Upper lobe of right lung (tissue), 1 donor: Measurements from ENCODE around the gene PLEKHH2. TPM values are rescaled to one million over a fixed set of nuclear protein-coding genes. Genes with fewer than 3 reads are reported as not detected.
"Not testable (repeated sequence)": the region's sequence is repeated elsewhere in the genome, so short reads cannot be mapped to it uniquely, and the experiment has no call there.

Experiments used
- ATAC-seq: fragments of 200-7000 bp; cut with Tn5 transposase; one replicate; pipeline ENCODE4 v1.9.1; 2020; ENCODE audit warnings: mild to moderate bottlenecking, moderate library complexity
- DNase-seq: peaks from one replicate; pipeline ENCODE4 v3.0.0-alpha.2; 2020
- H3K27ac ChIP-seq: fragments of 200-600 bp; one replicate; pipeline ENCODE4 v1.8.0; 2022
- H3K27me3 ChIP-seq: fragments of 200-600 bp; one replicate; pipeline ENCODE4 v1.8.0; 2022; ENCODE audit warnings: mild to moderate bottlenecking
- H3K36me3 ChIP-seq: fragments of 200-600 bp; one replicate; pipeline ENCODE4 v1.8.0; 2022
- H3K4me1 ChIP-seq: fragments of 200-600 bp; one replicate; pipeline ENCODE4 v1.8.0; 2022
- H3K4me3 ChIP-seq: fragments of 200-600 bp; one replicate; pipeline ENCODE4 v1.8.0; 2022; ENCODE audit warnings: mild to moderate bottlenecking
- H3K9me3 ChIP-seq: fragments of 200-600 bp; one replicate; pipeline ENCODE4 v1.8.0; 2022
- CTCF ChIP-seq: fragments of 200-600 bp; IDR thresholded peaks from one replicate; pipeline ENCODE4 v1.8.0; 2022; ENCODE audit warnings: antibody characterized with exemption
- intact Hi-C: fragments of 100-400 bp; cut with DNase I; formaldehyde crosslinking; loops from one replicate; pipeline ENCODE4 v1.11.0; 2022
- total RNA-seq: library from RNA; stranded (reverse); fragmentation: NEBNext Ultra II Directional; extraction: Animal tissue kit (Norgen Biotek cat#: 25700); gene quantifications from one replicate; pipeline ENCODE4 v1.2.1, GENCODE V29; 2021
- donor health status: DM: no; HTN: yes; CAD: no; lungs with severe emphysema.

Gene PLEKHH2
- total RNA-seq, 1 donor from 2014 or later: 53.8 TPM

- Histone ChIP-seq H3K9me3 (no peaks in the 10 kb centered on the region), H3K4me1 (no peaks in the 10 kb centered on the region), H3K4me3 (no peak overlapping the region), H3K36me3 (no peaks in the 10 kb centered on the region), H3K27me3 (no peaks in the 10 kb centered on the region), H3K27ac (no peak overlapping the region)
- no peak for DNase-seq
- TF ChIP-seq CTCF: no peak
- ATAC-seq: peak; percentile 57
- intact Hi-C loops: no loop called here
These were observed 12.1 kb downstream of the PLEKHH2 start for GRCh38 chr2:43648994-43649701.

DNA sequence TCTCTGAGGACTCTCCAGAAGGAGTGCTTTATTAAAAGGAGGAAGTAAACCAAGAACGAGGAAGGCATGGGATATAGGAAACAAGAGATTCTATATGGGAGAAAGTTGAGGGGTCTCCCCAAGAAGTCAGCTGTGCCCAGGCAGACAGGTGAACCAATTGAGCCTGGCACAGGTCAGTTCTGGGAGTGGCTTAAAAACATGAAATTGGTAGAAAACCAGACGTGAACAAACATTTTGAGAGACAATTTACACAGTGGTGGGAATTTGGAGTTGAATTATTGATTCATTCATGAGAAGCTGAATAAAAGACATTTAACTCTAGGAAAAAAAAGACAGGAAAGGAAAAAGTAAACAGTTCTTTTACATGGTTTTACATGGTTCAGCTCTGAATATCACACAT, 16.4 kb downstream of the PLEKHH2 start:
- TF ChIP-seq CTCF: no peak
- ATAC-seq (no peak), DNase-seq (no peak)
- intact Hi-C loops: no loop called here
- no peaks in the 10 kb centered on the region for H3K27me3 ChIP-seq
- no peaks in the 10 kb centered on the region for H3K36me3 ChIP-seq
- H3K4me1 ChIP-seq: no peaks in the 10 kb centered on the region
- no peak overlapping the region for H3K27ac ChIP-seq
- no peaks in the 10 kb centered on the region for H3K9me3 ChIP-seq
- H3K4me3 ChIP-seq: no peak overlapping the region

- intact Hi-C loops: no loop called here
- no peak for TF ChIP-seq CTCF
- H3K4me3 ChIP-seq: no peak overlapping the region
- H3K27ac ChIP-seq: no peak overlapping the region
- no peaks in the 10 kb centered on the region for H3K27me3 ChIP-seq
- DNase-seq (no peak), ATAC-seq (no peak)
- H3K4me1 ChIP-seq: no peaks in the 10 kb centered on the region
- no peaks in the 10 kb centered on the region for H3K9me3 ChIP-seq
- no peaks in the 10 kb centered on the region for H3K36me3 ChIP-seq
These were observed 20.2 kb downstream of the PLEKHH2 start for GRCh38 chr2:43657241-43657640.

GRCh38 chr2:43675646-43676321, 38.7 kb downstream of the PLEKHH2 start:
- intact Hi-C loops: no loop called here
- Histone ChIP-seq H3K27ac (no peak overlapping the region), H3K9me3 (no peaks in the 10 kb centered on the region), H3K27me3 (no peaks in the 10 kb centered on the region), H3K4me3 (peak overlapping the region; percentile 47), H3K36me3 (no peaks in the 10 kb centered on the region), H3K4me1 (peaks cover 7% of the 10 kb centered on the region)
- DNase-seq (no peak), ATAC-seq (no peak)
- no peak for TF ChIP-seq CTCF

DNA sequence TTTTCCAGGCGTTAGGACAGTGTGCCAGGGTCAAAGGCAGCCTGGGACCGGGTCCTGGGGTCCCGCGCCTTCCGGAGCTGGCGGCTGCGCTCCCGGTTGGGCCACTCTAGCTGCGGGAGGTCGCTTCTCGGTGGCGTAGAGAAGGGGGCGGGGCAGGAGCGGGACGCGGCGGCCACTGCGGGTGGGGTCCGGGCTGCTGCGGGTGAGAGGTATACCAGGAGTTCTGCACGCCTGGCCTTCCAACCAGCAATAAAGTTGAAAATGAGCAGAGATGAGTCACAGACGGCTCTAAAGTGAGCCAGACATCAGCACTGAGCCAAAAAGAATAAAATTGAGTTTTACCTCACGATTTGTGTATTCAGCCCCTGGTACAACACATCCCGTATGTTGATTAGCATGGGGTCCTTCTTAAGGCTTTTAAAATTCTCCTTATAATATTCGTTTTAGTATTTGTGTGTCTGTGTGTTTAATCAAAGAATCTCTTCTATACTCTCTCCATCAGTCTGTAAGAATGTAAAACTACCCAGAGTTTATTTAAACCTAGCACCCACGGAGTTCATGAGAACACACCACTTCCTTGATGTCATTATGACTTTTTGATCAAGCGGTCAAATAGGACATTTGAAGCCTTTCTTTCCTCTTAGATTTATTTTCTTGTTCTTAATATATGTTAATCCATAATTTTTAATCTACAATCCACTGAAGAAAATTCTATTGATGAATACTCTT, 39.4 kb downstream of the PLEKHH2 start, which contains the start of gene C1GALT1C1L:
Gene C1GALT1C1L (minus strand): TSS at position 108 of the 729 bp plus-strand sequence. CDS start 107 bp downstream, at position 1.
- intact Hi-C loops: no loop called here
- Histone ChIP-seq H3K36me3 (no peaks in the 10 kb centered on the region), H3K4me1 (peaks cover 7% of the 10 kb centered on the region), H3K27ac (no peak within 1 kb of the TSS), H3K9me3 (no peaks in the 10 kb centered on the region), H3K27me3 (no peaks in the 10 kb centered on the region), H3K4me3 (peak within 1 kb of the TSS; percentile 47)
- no peak for TF ChIP-seq CTCF
- ATAC-seq: peak; percentile 91
- peak; percentile 74 for DNase-seq

DNA sequence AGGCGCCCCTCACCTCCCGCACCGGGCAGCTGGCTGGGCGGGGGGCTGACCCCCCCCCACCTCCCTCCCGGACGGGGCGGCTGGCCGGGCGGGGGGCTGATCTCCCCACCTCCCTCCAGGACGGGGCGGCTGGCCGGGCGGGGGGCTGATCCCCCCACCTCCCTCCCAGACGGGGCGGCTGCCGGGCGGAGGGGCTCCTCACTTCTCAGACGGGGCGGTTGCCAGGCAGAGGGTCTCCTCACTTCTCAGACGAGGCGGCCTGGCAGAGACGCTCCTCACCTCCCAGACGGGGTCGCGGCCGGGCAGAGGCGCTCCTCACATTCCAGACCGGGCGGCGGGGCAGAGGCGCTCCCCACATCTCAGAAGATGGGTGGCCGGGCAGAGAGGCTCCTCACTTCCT, 40.7 kb downstream of the PLEKHH2 start:
- H3K27ac ChIP-seq, H3K27me3 ChIP-seq, H3K4me1 ChIP-seq, H3K36me3 ChIP-seq, DNase-seq, H3K9me3 ChIP-seq, intact Hi-C loops, H3K4me3 ChIP-seq, ATAC-seq: not testable (repeated sequence)
